A549 (cell line): ENCODE data around the gene ASIC2.

ENCODE experiments used
- BHLHE40 ChIP-seq: IDR thresholded peaks from 2 replicates; pipeline ENCODE4 v1.6.1; 2012; ENCODE audit warnings: low read depth, low read length, inconsistent platforms
- CTCF ChIP-seq: fragments of >200 bp; sonication (Bioruptor Twin); formaldehyde crosslinking; IDR thresholded peaks from 3 replicates; pipeline ENCODE4 v1.5.1; 2016
- EP300 ChIP-seq, 2 experiments: fragments of >200 bp; sonication (Bioruptor Twin); formaldehyde crosslinking; IDR thresholded peaks; 2 replicates in 1 of 2; 3 replicates in 1 of 2; pipeline ENCODE4 v1.6.1; 2016 to 2017
- KDM5A ChIP-seq: fragments of 200-600 bp; sonication (generic); IDR thresholded peaks from 2 replicates; pipeline ENCODE4 v1.6.1; 2016; ENCODE audit warnings: antibody characterized with exemption, mild to moderate bottlenecking
- POLR2A ChIP-seq: IDR thresholded peaks from 2 replicates; pipeline ENCODE4 v1.6.1; 2012; ENCODE audit warnings: mild to moderate bottlenecking, low read length
- TFCP2L1 ChIP-seq: fragments of 250-450 bp; sonication (Bioruptor Pico); IDR thresholded peaks from 2 replicates; pipeline ENCODE4 v1.5.0; 2021; ENCODE audit warnings: mild to moderate bottlenecking

GRCh38 chr17:33338242-33338641 lies 45.1 kb upstream of the ASIC2 start:
- TF ChIP-seq CTCF (no peak), TFCP2L1 (CRISPR knock-in tag) (no peak), BHLHE40 (no peak), POLR2A (no peak), KDM5A (no peak), EP300 (IDR thresholded peaks at IDR 0.05) (no peak)
